IMR-90 (cell line): Measurements from ENCODE around the gene SESN3. TPM values are rescaled to one million over a fixed set of nuclear protein-coding genes. Genes with fewer than 3 reads are reported as not detected.

ENCODE experiments used
- ATAC-seq: fragments of 200-7000 bp; cut with Tn5 transposase; 2 replicates; pipeline ENCODE4 v1.9.1; 2020; ENCODE audit warnings: low read depth, mild to moderate bottlenecking, moderate library complexity
- BruUV-seq: library from RNA; stranded (reverse); fragments of 400-500 nt; replicated peaks from 2 replicates; lab custom pipeline; 2021; lab: Mats Ljungman, UMichigan
- CTCF ChIA-PET: fragments of 300-600 bp; formaldehyde crosslinking; extraction: SDS; loops from one replicate; lab custom pipeline; 2021; ENCODE audit warnings: antibody characterized with exemption; lab: Yijun Ruan, JAX
- POLR2A ChIA-PET: fragments of 300-600 bp; sonication (Branson Sonifier 250); formaldehyde crosslinking; loops from one replicate; lab custom pipeline; 2022; ENCODE audit warnings: antibody characterized with exemption; ENCODE audit not compliant: unreplicated experiment; lab: Charles Lee
- DNase-seq: peaks from one replicate; pipeline ENCODE4 v3.0.0; 2013
- H2AFZ ChIP-seq: replicated peaks from 2 replicates; pipeline ENCODE3; 2013; ENCODE audit warnings: low read length, mild to moderate bottlenecking; ENCODE audit not compliant: poor library complexity
- H2AK5ac ChIP-seq: 2 replicates; pipeline ENCODE4 v1.6.1; 2013; ENCODE audit warnings: low read depth, low read length, inconsistent platforms
- H2AK9ac ChIP-seq: replicated peaks from 2 replicates; pipeline ENCODE3; 2013; ENCODE audit warnings: mild to moderate bottlenecking, low read depth, low read length, moderate library complexity; ENCODE audit not compliant: poor library complexity
- H2BK120ac ChIP-seq: 2 replicates; pipeline ENCODE4 v1.6.1; 2013; ENCODE audit warnings: low read depth, low read length, inconsistent platforms
- H2BK15ac ChIP-seq: 3 replicates; pipeline ENCODE4 v1.6.1; 2013; ENCODE audit warnings: low read depth, low read length, inconsistent platforms
- H2BK20ac ChIP-seq: 2 replicates; pipeline ENCODE4 v1.6.1; 2013; ENCODE audit warnings: low read depth, mild to moderate bottlenecking, inconsistent platforms, low read length, moderate library complexity
- H2BK5ac ChIP-seq: 2 replicates; pipeline ENCODE4 v1.6.1; 2013; ENCODE audit warnings: mild to moderate bottlenecking, low read depth, low read length, inconsistent platforms; ENCODE audit not compliant: poor library complexity, severe bottlenecking
- H3K14ac ChIP-seq: replicated peaks from 2 replicates; pipeline ENCODE4 v1.6.1; 2013; ENCODE audit warnings: low read depth, low read length, inconsistent platforms
- H3K18ac ChIP-seq: 2 replicates; pipeline ENCODE4 v1.6.1; 2013; ENCODE audit warnings: low read depth, low read length, control low read depth
- H3K23ac ChIP-seq: 2 replicates; pipeline ENCODE4 v1.6.1; 2013; ENCODE audit warnings: low read depth, low read length, inconsistent platforms
- H3K27ac ChIP-seq: 2 replicates; pipeline ENCODE4 v1.5.1; 2013; ENCODE audit warnings: mild to moderate bottlenecking, control low read depth, low read length; ENCODE audit not compliant: insufficient read depth
- H3K27me3 ChIP-seq: 2 replicates; pipeline ENCODE4 v1.6.1; 2013; ENCODE audit warnings: low read length; ENCODE audit not compliant: control insufficient read depth, insufficient read depth
- H3K36me3 ChIP-seq: 2 replicates; pipeline ENCODE4 v1.6.1; 2013; ENCODE audit warnings: low read length, mixed read lengths; ENCODE audit not compliant: control insufficient read depth, insufficient read depth
- H3K4ac ChIP-seq: 2 replicates; pipeline ENCODE4 v1.6.1; 2013; ENCODE audit warnings: low read depth, low read length, inconsistent platforms
- H3K4me1 ChIP-seq: 2 replicates; pipeline ENCODE4 v1.6.1; 2013; ENCODE audit warnings: low read length, mixed read lengths; ENCODE audit not compliant: control insufficient read depth, insufficient read depth
- H3K4me2 ChIP-seq: 2 replicates; pipeline ENCODE4 v1.6.1; 2013; ENCODE audit warnings: low read depth, mild to moderate bottlenecking, control low read depth, low read length, moderate library complexity
- H3K4me3 ChIP-seq: 2 replicates; pipeline ENCODE4 v1.5.1; 2013; ENCODE audit warnings: low read depth, mild to moderate bottlenecking, control low read depth, low read length, moderate library complexity; ENCODE audit not compliant: insufficient read depth
- H3K56ac ChIP-seq: 2 replicates; pipeline ENCODE4 v1.6.1; 2013; ENCODE audit warnings: low read length, inconsistent platforms; ENCODE audit not compliant: insufficient read depth; ENCODE audit errors: extremely low read depth
- H3K79me1 ChIP-seq, 2 experiments: 2 replicates each; pipeline ENCODE4 v1.6.1; 2013; ENCODE audit warnings: low read length in 2 of 2, inconsistent platforms in 1 of 2, low read depth in 1 of 2
- H3K9ac ChIP-seq: 2 replicates; pipeline ENCODE4 v1.6.1; 2013; ENCODE audit warnings: low read depth, low read length, control low read depth
- H3K9me1 ChIP-seq: 2 replicates; pipeline ENCODE4 v1.6.1; 2013; ENCODE audit warnings: low read length, inconsistent platforms; ENCODE audit not compliant: insufficient read depth
- H3K9me3 ChIP-seq: 2 replicates; pipeline ENCODE4 v1.6.1; 2013; ENCODE audit warnings: low read length; ENCODE audit not compliant: control insufficient read depth, insufficient read depth
- H4K20me1 ChIP-seq: 2 replicates; pipeline ENCODE4 v1.6.1; 2013; ENCODE audit warnings: low read length, inconsistent platforms; ENCODE audit not compliant: insufficient read depth
- H4K5ac ChIP-seq: 2 replicates; pipeline ENCODE4 v1.6.1; 2013; ENCODE audit warnings: mild to moderate bottlenecking, low read depth, low read length, control low read depth
- H4K8ac ChIP-seq, 2 experiments: 2 replicates each; pipeline ENCODE4 v1.6.1; 2013; ENCODE audit warnings: low read depth in 2 of 2, low read length in 2 of 2, control low read depth in 1 of 2, inconsistent platforms in 1 of 2
- H4K91ac ChIP-seq: 2 replicates; pipeline ENCODE4 v1.6.1; 2013; ENCODE audit warnings: low read depth, low read length, inconsistent platforms; ENCODE audit not compliant: insufficient read depth
- BHLHE40 ChIP-seq: fragments of 150-350 bp; IDR thresholded peaks from 2 replicates; pipeline ENCODE4 v1.6.1; 2016; ENCODE audit warnings: mild to moderate bottlenecking, low read depth, low read length
- ELK1 ChIP-seq: fragments of 150-350 bp; IDR thresholded peaks from 2 replicates; pipeline ENCODE4 v1.6.1; 2016; ENCODE audit warnings: low read depth, mild to moderate bottlenecking, low read length, moderate library complexity, borderline replicate concordance
- MAFK ChIP-seq: IDR thresholded peaks from 2 replicates; pipeline ENCODE4 v1.6.1; 2012; ENCODE audit warnings: low read depth, low read length, improper control_type of control experiment
- MAZ ChIP-seq: IDR thresholded peaks from 2 replicates; pipeline ENCODE4 v1.6.1; 2012; ENCODE audit warnings: low read depth, mild to moderate bottlenecking, low read length, improper control_type of control experiment, moderate library complexity, borderline replicate concordance
- MXI1 ChIP-seq: IDR thresholded peaks from 2 replicates; pipeline ENCODE4 v1.6.1; 2012; ENCODE audit warnings: low read depth, mild to moderate bottlenecking, low read length, moderate library complexity, borderline replicate concordance
- POLR2A ChIP-seq: IDR thresholded peaks from 2 replicates; pipeline ENCODE4 v1.6.1; 2012; ENCODE audit warnings: mild to moderate bottlenecking, low read depth, low read length
- RCOR1 ChIP-seq: IDR thresholded peaks from 2 replicates; pipeline ENCODE4 v1.6.1; 2012; ENCODE audit warnings: mild to moderate bottlenecking, low read length, improper control_type of control experiment; ENCODE audit not compliant: insufficient replicate concordance
- SMC3 ChIP-seq: fragments of 150-350 bp; IDR thresholded peaks from 2 replicates; pipeline ENCODE4 v1.6.1; 2016; ENCODE audit warnings: low read depth, mild to moderate bottlenecking, antibody characterized with exemption, low read length, moderate library complexity
- USF2 ChIP-seq: fragments of 150-350 bp; IDR thresholded peaks from 2 replicates; pipeline ENCODE4 v1.6.1; 2017; ENCODE audit warnings: mild to moderate bottlenecking, antibody characterized with exemption, low read length, low read depth
- WGBS, 2 experiments: methylation state at CpG; one replicate each; pipeline versions ENCODE4 v1.1.5 to v1.1.7; 2013; ENCODE audit warnings: missing lambda C conversion rate in 2 of 2; ENCODE audit not compliant: insufficient read length in 1 of 2; ENCODE audit errors: extremely low coverage in 2 of 2; 5-methylcytosine and 5-hydroxymethylcytosine counted together
- dilution Hi-C: fragments of 300-500 bp; cut with HindIII; formaldehyde crosslinking; loops from one replicate; pipeline ENCODE4 v1.14.3; 2018; ENCODE audit warnings: low sequenced_read_pairs; ENCODE audit not compliant: unreplicated experiment
- in situ Hi-C: fragments of 300-500 bp; cut with MboI; formaldehyde crosslinking; loops from 3 replicates; pipeline ENCODE4 v1.14.3; 2019; ENCODE audit warnings: low sequenced_read_pairs, inconsistent platforms, mixed read lengths
- intact Hi-C: fragments of 100-400 bp; cut with micrococcal nuclease; formaldehyde crosslinking; loops from 2 replicates; pipeline ENCODE4 v1.10.0; 2022
- polyA plus RNA-seq, 3 experiments: library from polyadenylated mRNA; depleted of rRNA; stranded (reverse); fragments of >200 nt; gene quantifications; 2 replicates each; pipeline ENCODE4 v1.2.3, GENCODE V29; 2012; ENCODE audit warnings: low replicate concordance in 1 of 3
- total RNA-seq: library from RNA; depleted of rRNA; stranded (reverse); fragments of >200 nt; gene quantifications from 2 replicates; pipeline ENCODE4 v1.2.3, GENCODE V29; 2012

The SESN3 gene
- total and polyA plus RNA-seq, 2 of the 4 experiments (the other 2 are of a cell fraction) = 2.0 to 7.7 TPM

GRCh38 chr11:95245581-95245980 lies 14.6 kb upstream of the SESN3 start:
- no peak overlapping the region for H2BK5ac ChIP-seq
- no peaks in the 10 kb centered on the region for H3K79me1 ChIP-seq
- peaks cover 5% of the 10 kb centered on the region for H3K27me3 ChIP-seq
- no peak for ATAC-seq
- no peak overlapping the region for H2AK9ac ChIP-seq
- H3K18ac ChIP-seq = no peak overlapping the region
- H3K56ac ChIP-seq = no peak overlapping the region
- no peak overlapping the region for H4K5ac ChIP-seq
- H4K8ac ChIP-seq = no peak overlapping the region
- H3K4me3 ChIP-seq = no peak overlapping the region
- no CpG with 5 or more reads among the region's 1 CpG for WGBS, 2 experiments
- H3K4me1 ChIP-seq = no peaks in the 10 kb centered on the region
- ChIA-PET POLR2A (no interaction called here), CTCF (no interaction called here)
- H2BK120ac ChIP-seq = no peak overlapping the region
- no TSS peak for BruUV-seq
- H3K36me3 ChIP-seq = no peaks in the 10 kb centered on the region
- H3K4ac ChIP-seq = no peak overlapping the region
- H4K91ac ChIP-seq = no peak overlapping the region
- H3K9me3 ChIP-seq = no peaks in the 10 kb centered on the region
- in situ Hi-C loops (no loop called here), dilution Hi-C loops (no loop called here), intact Hi-C loops (no loop called here)
- H4K20me1 ChIP-seq = no peaks in the 10 kb centered on the region
- DNase-seq = no peak
- no peak overlapping the region for H3K9ac ChIP-seq
- H3K14ac ChIP-seq = no peak overlapping the region
- no peak overlapping the region for H2BK15ac ChIP-seq
- TF ChIP-seq MAZ (no peak), USF2 (no peak), MAFK (no peak), MXI1 (no peak), RCOR1 (no peak), BHLHE40 (no peak), POLR2A (no peak), SMC3 (no peak), ELK1 (no peak)
- no peak overlapping the region for H3K4me2 ChIP-seq
- no peak overlapping the region for H3K27ac ChIP-seq
- H3K23ac ChIP-seq = no peak overlapping the region
- H2BK20ac ChIP-seq = no peak overlapping the region
- no peak overlapping the region for H2AK5ac ChIP-seq
- H2AFZ ChIP-seq = no peak overlapping the region
- no peaks in the 10 kb centered on the region for H3K9me1 ChIP-seq
